ENCODE measurements around the gene HTR6.

GRCh38 chr1:19622204-19622603, 42.5 kb upstream of the HTR6 start:
- TF ChIP-seq TAF1 (IDR thresholded peaks at IDR 0.05; ENCODE audit: borderline replicate concordance, insufficient read depth, low read length) = no peak
- TF ChIP-seq POLR2AphosphoS5 (IDR thresholded peaks at IDR 0.05; ENCODE audit: low read depth, low read length) = no peak
- no peak for TF ChIP-seq FOXP2 (optimal IDR thresholded peaks at IDR 0.05; ENCODE audit: borderline replicate concordance, extremely low read depth, extremely low read length, insufficient read depth)
- no peak for TF ChIP-seq SIN3A (IDR thresholded peaks at IDR 0.05; ENCODE audit: borderline replicate concordance, insufficient read depth, low read length)
- TF ChIP-seq REST (IDR thresholded peaks at IDR 0.05; ENCODE audit: insufficient read depth in 1 of 2, low read depth in 2 of 2, low read length in 2 of 2) = no peak

All from PFSK-1 (cell line).